K562 (cell line): ENCODE data around the gene TBXAS1. TPM values are rescaled to one million over a fixed set of nuclear protein-coding genes. Genes with fewer than 3 reads are reported as not detected.

ENCODE experiments used
- ATAC-seq: fragments of 200-7000 bp; cut with Tn5 transposase; 3 replicates; pipeline ENCODE4 v1.9.1; 2020; ENCODE audit warnings: moderate library complexity
- BruUV-seq: library from RNA; stranded (reverse); fragments of 400-500 nt; replicated peaks from 2 replicates; lab custom pipeline; 2021; lab: Mats Ljungman, UMichigan
- CTCF ChIA-PET: fragments of 300-600 bp; formaldehyde crosslinking; extraction: SDS; loops from one replicate; lab custom pipeline; 2021; ENCODE audit warnings: low intra/inter-chr PET ratio; lab: Yijun Ruan, JAX
- POLR2A ChIA-PET: fragments of 300-600, 350-650 bp; sonication (Branson Sonifier 250); formaldehyde crosslinking; extraction: SDS; loops from one replicate; lab custom pipeline; 2021; ENCODE audit warnings: antibody characterized with exemption, inconsistent platforms; lab: Yijun Ruan, JAX
- DNase-seq, 4 experiments: peaks; one replicate each; pipeline versions ENCODE4 v3.0.0 to v3.0.0-alpha.2; 2011 to 2018; ENCODE audit warnings: low spot score in 3 of 4, mixed read lengths in 3 of 4; ENCODE audit errors: extremely low read depth in 1 of 4
- FAIRE-seq: peaks from 2 replicates; lab custom pipeline; 2011; peaks lifted over from hg19 to GRCh38; lab: Jason Lieb, UNC
- H2AFZ ChIP-seq: 2 replicates; pipeline ENCODE4 v1.6.0; 2011; ENCODE audit warnings: low read depth, low read length, control low read depth, inconsistent platforms
- H3K27ac ChIP-seq: fragments of 200-600 bp; 3 replicates; pipeline ENCODE4 v1.8.0; 2011; ENCODE audit warnings: low read depth, mild to moderate bottlenecking, control low read depth, inconsistent platforms, low read length, moderate library complexity, mixed read lengths; ENCODE audit errors: extremely low read depth
- H3K27me3 ChIP-seq, 2 experiments: fragments of 300-600 bp in 1 of 2; 2 replicates in 1 of 2; 3 replicates in 1 of 2; pipeline versions ENCODE4 v1.6.0 to v1.8.0; 2011; ENCODE audit warnings: inconsistent platforms in 2 of 2, low read length in 2 of 2, mild to moderate bottlenecking in 1 of 2, mixed read lengths in 1 of 2, moderate library complexity in 1 of 2; ENCODE audit not compliant: control insufficient read depth in 2 of 2, insufficient read depth in 2 of 2
- H3K36me3 ChIP-seq: fragments of 300-600 bp; 3 replicates; pipeline ENCODE4 v1.8.0; 2011; ENCODE audit warnings: mild to moderate bottlenecking, low read length, inconsistent platforms; ENCODE audit not compliant: control insufficient read depth, insufficient read depth
- H3K4me1 ChIP-seq, 2 experiments: fragments of 200-600 bp in 1 of 2; replicated peaks in 1 of 2; 2 replicates in 1 of 2; 3 replicates in 1 of 2; pipeline versions ENCODE4 v1.5.1 to v1.8.0; 2011; ENCODE audit warnings: inconsistent platforms in 2 of 2, low read length in 2 of 2, mild to moderate bottlenecking in 1 of 2, mixed read lengths in 1 of 2, moderate library complexity in 1 of 2; ENCODE audit not compliant: control insufficient read depth in 2 of 2, insufficient read depth in 2 of 2
- H3K4me2 ChIP-seq: 2 replicates; pipeline ENCODE4 v1.6.1; 2011; ENCODE audit warnings: low read length, control low read depth, inconsistent platforms, mixed read lengths; ENCODE audit not compliant: insufficient read depth
- H3K4me3 ChIP-seq: fragments of 200-600 bp; sonication (generic), shearing (Covaris generic); 2 replicates; pipeline ENCODE4 v1.5.1; 2016; ENCODE audit warnings: control low read depth, inconsistent platforms
- H3K79me2 ChIP-seq: fragments of 200-600 bp; 3 replicates; pipeline ENCODE4 v1.8.0; 2011; ENCODE audit warnings: low read length, inconsistent platforms; ENCODE audit not compliant: control insufficient read depth, insufficient read depth
- H3K9ac ChIP-seq, 2 experiments: 2 replicates each; pipeline versions ENCODE4 v1.6.0 to v1.6.1; 2011; ENCODE audit warnings: low read depth in 2 of 2, low read length in 2 of 2, control low read depth in 1 of 2, inconsistent platforms in 1 of 2, mild to moderate bottlenecking in 1 of 2, mixed read lengths in 1 of 2; ENCODE audit not compliant: insufficient read depth in 1 of 2
- H3K9me1 ChIP-seq: one replicate; pipeline ENCODE4 v1.6.0; 2011; ENCODE audit warnings: inconsistent platforms, mild to moderate bottlenecking, low read length, moderate library complexity; ENCODE audit not compliant: control insufficient read depth, insufficient read depth
- H3K9me3 ChIP-seq: replicated peaks from 2 replicates; pipeline ENCODE4 v1.5.1; 2011; ENCODE audit warnings: low read depth, low read length, inconsistent platforms; ENCODE audit not compliant: control insufficient read depth, insufficient read depth
- H4K20me1 ChIP-seq: replicated peaks from 2 replicates; pipeline ENCODE4 v1.6.1; 2011; ENCODE audit warnings: low read length, inconsistent platforms, mixed read lengths; ENCODE audit not compliant: control insufficient read depth, insufficient read depth
- CBFA2T2 ChIP-seq: fragments of 450-650 bp; conservative IDR thresholded peaks from 2 replicates; pipeline ENCODE4 v1.6.1; 2017; ENCODE audit warnings: mild to moderate bottlenecking
- CC2D1A ChIP-seq: fragments of 450-650 bp; IDR thresholded peaks from 2 replicates; pipeline ENCODE4 v1.6.1; 2017; ENCODE audit warnings: mild to moderate bottlenecking
- ELF1 ChIP-seq: fragments of 200-800 bp; sonication (Bioruptor generic); IDR thresholded peaks from 2 replicates; pipeline ENCODE4 v1.6.1; 2016; ENCODE audit warnings: missing genetic modification characterization, missing compliant biosample characterization
- HNRNPUL1 ChIP-seq: fragments of 200-400 bp; formaldehyde crosslinking; IDR thresholded peaks from 2 replicates; pipeline ENCODE4 v1.6.1; 2017; ENCODE audit warnings: low read length
- PCBP1 ChIP-seq: fragments of 200-400 bp; formaldehyde crosslinking; IDR thresholded peaks from 2 replicates; pipeline ENCODE4 v1.6.1; 2018; ENCODE audit warnings: mild to moderate bottlenecking, low read depth, low read length; ENCODE audit not compliant: poor library complexity, severe bottlenecking
- PRMT5 ChIP-seq: sonication (generic); formaldehyde crosslinking; IDR thresholded peaks from 2 replicates; pipeline ENCODE4 v1.5.0; 2020; ENCODE audit warnings: missing genetic modification reagents
- TFE3 ChIP-seq: fragments of 450-650 bp; formaldehyde crosslinking; IDR thresholded peaks from 2 replicates; pipeline ENCODE4 v1.4.0; 2020; ENCODE audit warnings: mild to moderate bottlenecking, mixed read lengths
- ZFP36 ChIP-seq: fragments of 150-350 bp; IDR thresholded peaks from 2 replicates; pipeline ENCODE4 v1.6.1; 2018; ENCODE audit warnings: low read length, low read depth; ENCODE audit not compliant: partially characterized antibody
- ZNF717 ChIP-seq: fragments of 250-450 bp; sonication (Bioruptor Pico); IDR thresholded peaks from 2 replicates; pipeline ENCODE4 v1.5.0; 2021
- ZNF778 ChIP-seq: fragments of 450-650 bp; formaldehyde crosslinking; IDR thresholded peaks from 2 replicates; pipeline ENCODE4 v1.4.0; 2020; ENCODE audit warnings: mild to moderate bottlenecking, moderate library complexity
- ZNF785 ChIP-seq: fragments of 250-450 bp; sonication (Bioruptor Pico); IDR thresholded peaks from 2 replicates; pipeline ENCODE4 v1.4.0; 2020; ENCODE audit warnings: mild to moderate bottlenecking
- WGBS: fragments of 100-300 bp; shearing (Covaris generic); methylation state at CpG from one replicate; pipeline ENCODE4 v1.1.6; 2016; ENCODE audit warnings: low coverage, mixed read lengths; ENCODE audit not compliant: insufficient coverage; ENCODE audit errors: missing lambda C conversion rate; 5-methylcytosine and 5-hydroxymethylcytosine counted together
- in situ Hi-C: fragments of 300-500 bp; cut with MboI; formaldehyde crosslinking; loops from 4 replicates; pipeline ENCODE4 v1.15.0; 2018; ENCODE audit warnings: inconsistent platforms, mixed read lengths
- intact Hi-C: fragments of 100-400 bp; cut with micrococcal nuclease; formaldehyde crosslinking; loops from 2 replicates; pipeline ENCODE4 v1.14.2; 2022
- polyA plus RNA-seq, 8 experiments: library from polyadenylated mRNA; depleted of rRNA in 4 of 8; stranded (reverse) in 5 of 8; unstranded in 3 of 8; fragments of >200 nt; fragmentation: Nextera tagmentation in 2 of 8; fragmentation: Illumina TruSeq in 1 of 8; extraction: Ambion mirVana in 2 of 8; extraction: Trizol in 1 of 8; gene quantifications; 2 replicates each; pipeline versions ENCODE4 v1.2.1 to v1.2.3, GENCODE V29; 2011 to 2014; ENCODE audit warnings: inconsistent platforms in 1 of 8, missing spikeins in 1 of 8
- total RNA-seq, 7 experiments: library from RNA; depleted of rRNA in 6 of 7; stranded (reverse); fragments of >200 nt in 6 of 7; fragmentation: Illumina TruSeq in 2 of 7; extraction: Trizol in 2 of 7; gene quantifications; 2 replicates each; pipeline versions ENCODE4 v1.2.1 to v1.2.3, GENCODE V29; 2011 to 2021; ENCODE audit warnings: low replicate concordance in 1 of 7

Gene TBXAS1
- total and polyA plus RNA-seq, 9 of the 15 experiments (the other 6 are each of a cell fraction or from before 2014, with no cell fraction given): 1.1 to 8.3 (median 1.9) TPM

- H3K27ac ChIP-seq: no peak overlapping the region
- H3K79me2 ChIP-seq: peaks cover 26% of the 10 kb centered on the region
- H3K27me3 ChIP-seq: no peaks in the 10 kb centered on the region
- H3K36me3 ChIP-seq: peaks cover 42% of the 10 kb centered on the region
- DNase-seq (no peak), FAIRE-seq (no peak), ATAC-seq (no peak)
- CTCF ChIA-PET: no interaction called here
- peaks cover 28 to 39% of the 10 kb centered on the region in 2 experiments for H3K4me1 ChIP-seq
- no peak overlapping the region for H2AFZ ChIP-seq
- peaks cover 2% of the 10 kb centered on the region; the same call in 1 of the 2 replicates for H3K9me3 ChIP-seq
- intact Hi-C loops (no loop called here), in situ Hi-C loops (no loop called here)
- no peak overlapping the region for H3K4me3 ChIP-seq
- H3K4me2 ChIP-seq: no peak overlapping the region
- no peaks in the 10 kb centered on the region for H3K9me1 ChIP-seq
- no peaks in the 10 kb centered on the region for H4K20me1 ChIP-seq
- H3K9ac ChIP-seq: no peak overlapping the region
- no TSS peak for BruUV-seq
- TF ChIP-seq PCBP1: no peak
- no peak for TF ChIP-seq TFE3 (CRISPR knock-in tag)
- no peak for TF ChIP-seq PRMT5 (CRISPR knock-in tag)
- no peak for TF ChIP-seq ZNF778
- no peak for TF ChIP-seq ZFP36
- TF ChIP-seq HNRNPUL1: no peak
- TF ChIP-seq CC2D1A: no peak
- TF ChIP-seq ZNF717 (CRISPR knock-in tag): no peak
- no peak for TF ChIP-seq ZNF785 (CRISPR knock-in tag)
- TF ChIP-seq ELF1 (tag): no peak
- no peak for TF ChIP-seq CBFA2T2
- POLR2A ChIA-PET: interaction anchor here (0.5 to 1.2 kb wide), 7 partner anchors 14 to 1085 kb away, joined by 3 to 4 read pairs (median 3); no protein-coding TSS in a partner anchor
- WGBS: 82% methylated on average over 5 of the region's 5 CpGs
Observed at GRCh38 chr7:140056431-140057142, 227.5 kb downstream of the TBXAS1 start.
